ENCODE results near the gene YPEL3.
A peak's percentile ranks its signal among the peaks of the same experiment; 100 is the strongest.

Gene YPEL3

DNA sequence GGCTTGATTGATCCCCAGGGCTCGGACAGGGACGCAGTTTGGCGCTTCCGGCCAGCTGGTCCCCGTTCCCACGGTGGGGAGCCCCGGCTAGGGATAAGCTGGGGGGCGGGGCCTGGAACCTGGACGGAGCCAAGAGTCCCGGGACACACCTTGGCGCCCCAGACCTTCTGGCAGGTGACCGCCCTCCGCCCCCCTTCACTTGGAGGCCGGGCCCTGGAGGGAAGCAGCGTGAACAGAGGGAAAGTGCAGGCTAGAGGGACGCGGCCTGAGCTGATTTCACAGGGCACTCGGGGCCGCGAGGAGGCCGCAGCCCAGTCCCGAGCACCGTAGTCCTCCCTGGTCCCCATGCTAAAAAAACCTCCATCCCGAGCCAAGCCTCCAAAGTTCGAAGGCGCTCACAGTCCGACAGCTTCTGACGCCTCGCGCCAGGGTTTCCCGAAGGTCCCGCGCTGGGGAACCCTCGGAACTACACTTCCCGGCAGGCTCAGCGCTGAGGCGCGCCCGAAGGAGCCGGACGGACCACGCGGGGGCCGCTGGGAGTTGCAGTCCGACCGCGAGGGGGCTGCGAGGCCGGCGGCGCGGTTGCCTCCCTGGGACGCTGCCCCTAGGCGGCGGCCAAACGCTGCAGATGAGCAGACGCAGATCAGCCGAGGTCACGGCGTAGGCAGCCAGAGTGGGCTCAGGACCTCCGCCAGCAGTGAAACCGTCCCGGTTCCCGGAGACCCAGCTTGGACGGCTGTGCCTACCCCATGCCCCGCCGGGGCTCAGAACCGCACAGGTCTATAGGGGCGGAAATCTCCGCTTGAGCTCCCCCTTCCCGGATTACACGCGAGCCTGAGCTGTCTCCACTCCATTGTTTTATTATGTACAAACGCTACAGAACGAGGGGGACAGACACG is 4.3 kb downstream of the YPEL3 start, which contains the start of gene TBX6:
Gene TBX6, minus strand, starts transcription at position 451 of the 899 bp plus-strand sequence. CDS start 731 bp downstream, outside the sequence.
- DNase-seq (ENCODE audit: low read depth in 2 of 2, low spot score in 1 of 2) = peak; percentile 79 to 84

DNA sequence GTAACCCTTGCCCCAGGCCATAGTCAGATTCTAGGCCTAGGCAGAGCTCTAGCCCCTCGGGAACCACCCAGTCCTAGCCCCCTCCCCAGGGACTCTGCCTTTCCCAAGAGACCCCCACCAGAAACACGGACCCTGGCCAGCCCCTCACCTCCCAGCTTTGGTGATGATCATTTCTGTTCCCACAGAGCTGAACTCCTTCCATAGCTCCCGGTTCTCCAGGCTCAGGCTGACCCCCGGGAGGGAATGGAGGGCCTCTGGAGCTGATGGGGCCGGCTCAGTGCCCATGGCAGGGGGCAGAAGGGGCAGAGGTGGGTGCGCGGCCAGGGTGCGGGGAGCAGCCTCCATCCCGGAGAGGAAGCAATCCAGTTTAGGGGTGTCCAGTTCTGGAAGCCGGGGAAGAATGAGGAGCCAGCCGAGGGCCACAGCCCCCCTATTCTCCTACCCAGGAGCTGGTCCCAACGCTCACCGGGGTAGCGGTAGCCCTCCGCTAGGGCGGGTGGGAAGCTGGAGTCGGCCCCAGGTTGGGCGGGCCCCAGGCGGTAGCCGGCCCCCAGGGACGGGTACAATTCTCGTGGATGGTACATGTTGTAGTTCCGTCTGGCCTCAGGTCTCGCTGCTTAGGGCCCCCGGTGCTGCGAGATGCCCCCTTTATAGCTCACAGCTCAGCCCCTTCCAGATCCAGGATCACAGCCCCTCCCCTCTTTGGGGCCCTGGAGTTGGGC is 5.2 kb downstream of the YPEL3 start:
- no peak for DNase-seq (ENCODE audit: low read depth in 2 of 2, low spot score in 1 of 2)

DNA sequence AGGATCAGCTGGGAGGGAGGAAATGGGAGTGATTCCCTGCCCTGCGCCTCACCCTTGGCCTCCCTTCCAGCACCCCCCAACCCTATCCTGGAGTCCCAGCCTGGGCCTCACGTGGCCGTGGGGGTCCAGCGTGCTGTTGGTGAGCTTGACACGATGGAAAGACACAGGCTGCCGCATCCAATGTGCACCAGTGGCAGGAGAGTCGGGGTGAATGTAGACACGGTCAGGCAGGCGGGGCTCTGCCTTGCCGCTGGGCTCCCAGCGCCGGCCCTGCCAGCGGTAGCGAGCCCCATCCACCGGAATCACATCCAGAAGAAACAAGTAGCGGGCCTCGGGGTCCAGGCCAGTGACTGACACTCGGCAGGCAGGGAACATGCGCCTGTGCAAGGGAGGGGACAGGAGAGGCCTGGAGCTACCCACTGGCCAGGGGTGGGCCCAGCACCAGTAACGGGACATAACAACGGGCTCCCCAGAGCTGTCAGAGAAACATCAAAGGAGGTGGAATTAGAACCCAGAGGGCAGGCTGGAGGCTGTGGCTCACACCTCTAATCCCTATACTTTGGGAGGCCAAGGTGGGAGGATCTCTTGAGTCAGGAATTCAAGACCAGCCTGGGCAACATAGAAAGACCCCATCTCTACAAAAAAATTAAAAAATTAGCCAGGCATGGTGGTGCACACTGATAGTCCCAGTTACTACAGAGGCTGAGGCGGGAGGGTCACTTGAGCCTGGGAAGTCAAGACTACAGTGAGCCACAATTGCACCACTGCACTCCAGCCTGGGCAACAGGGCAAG is 7.0 kb downstream of the YPEL3 start:
- DNase-seq (ENCODE audit: low read depth in 2 of 2, low spot score in 1 of 2) = no peak

DNA sequence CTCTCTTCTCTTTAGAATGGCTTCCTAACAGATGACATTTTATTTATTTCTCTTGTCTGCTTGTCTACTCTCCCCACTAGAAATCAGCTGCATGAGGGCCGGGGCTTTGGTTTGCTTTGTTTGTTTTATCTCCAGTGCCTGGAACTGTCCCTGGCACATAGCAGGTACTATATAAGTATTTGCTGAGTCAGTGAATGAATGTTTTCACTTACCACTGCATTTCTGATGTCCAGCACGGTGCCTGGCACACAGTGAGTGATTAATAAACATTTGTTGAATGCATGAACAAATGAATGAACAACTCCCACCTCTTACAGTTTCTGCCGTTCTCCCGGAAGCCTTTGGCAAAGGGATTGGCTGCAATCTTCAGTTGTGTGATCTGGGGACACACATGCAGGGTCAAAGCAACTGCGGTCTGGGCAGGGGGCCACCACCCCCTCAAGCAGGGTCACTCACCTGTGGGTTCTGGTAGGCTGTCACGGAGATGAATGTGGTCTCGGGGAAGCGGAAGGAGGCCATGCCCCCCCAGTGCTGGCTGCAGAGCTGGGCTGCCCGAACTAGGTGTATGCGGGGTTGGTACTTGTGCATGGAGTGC is 7.7 kb downstream of the YPEL3 start:
- DNase-seq (ENCODE audit: low read depth in 2 of 2, low spot score in 1 of 2) = no peak

DNA sequence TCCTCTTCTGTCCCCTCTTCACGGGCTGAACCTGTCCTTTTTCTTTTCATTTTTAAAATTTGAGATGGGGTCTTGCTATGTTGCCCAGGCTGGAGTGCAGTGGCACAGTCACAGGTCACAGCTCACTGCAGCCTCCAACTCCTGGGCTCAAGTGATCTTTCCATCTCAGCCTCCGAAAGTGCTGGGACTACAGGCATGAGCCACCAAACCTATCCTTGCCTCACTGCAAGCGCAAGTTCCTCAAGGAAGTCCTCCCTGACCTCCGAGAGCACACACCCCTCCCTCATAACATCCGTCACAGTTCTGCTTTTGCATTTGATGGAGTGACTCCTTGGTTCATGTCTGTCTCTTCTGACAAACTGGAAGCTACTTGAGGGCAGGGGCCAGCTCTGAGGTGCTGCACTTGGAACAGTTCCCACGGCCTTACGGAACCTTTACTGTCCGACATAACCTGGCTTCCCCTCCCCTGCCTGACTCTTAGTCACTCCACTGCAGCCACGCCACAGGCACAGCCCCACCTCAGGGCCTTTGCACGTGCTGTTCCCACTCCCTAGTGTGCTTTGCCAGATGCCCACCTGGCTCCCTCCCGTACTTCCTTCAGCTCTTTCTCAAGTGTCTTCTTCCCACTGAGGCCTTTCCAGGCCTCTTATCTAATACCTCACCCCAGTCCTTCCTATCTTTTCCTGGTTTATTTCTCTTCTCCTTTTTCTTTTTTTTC is 8.7 kb downstream of the YPEL3 start:
- no peak for DNase-seq (ENCODE audit: low read depth in 2 of 2, low spot score in 1 of 2)

DNA sequence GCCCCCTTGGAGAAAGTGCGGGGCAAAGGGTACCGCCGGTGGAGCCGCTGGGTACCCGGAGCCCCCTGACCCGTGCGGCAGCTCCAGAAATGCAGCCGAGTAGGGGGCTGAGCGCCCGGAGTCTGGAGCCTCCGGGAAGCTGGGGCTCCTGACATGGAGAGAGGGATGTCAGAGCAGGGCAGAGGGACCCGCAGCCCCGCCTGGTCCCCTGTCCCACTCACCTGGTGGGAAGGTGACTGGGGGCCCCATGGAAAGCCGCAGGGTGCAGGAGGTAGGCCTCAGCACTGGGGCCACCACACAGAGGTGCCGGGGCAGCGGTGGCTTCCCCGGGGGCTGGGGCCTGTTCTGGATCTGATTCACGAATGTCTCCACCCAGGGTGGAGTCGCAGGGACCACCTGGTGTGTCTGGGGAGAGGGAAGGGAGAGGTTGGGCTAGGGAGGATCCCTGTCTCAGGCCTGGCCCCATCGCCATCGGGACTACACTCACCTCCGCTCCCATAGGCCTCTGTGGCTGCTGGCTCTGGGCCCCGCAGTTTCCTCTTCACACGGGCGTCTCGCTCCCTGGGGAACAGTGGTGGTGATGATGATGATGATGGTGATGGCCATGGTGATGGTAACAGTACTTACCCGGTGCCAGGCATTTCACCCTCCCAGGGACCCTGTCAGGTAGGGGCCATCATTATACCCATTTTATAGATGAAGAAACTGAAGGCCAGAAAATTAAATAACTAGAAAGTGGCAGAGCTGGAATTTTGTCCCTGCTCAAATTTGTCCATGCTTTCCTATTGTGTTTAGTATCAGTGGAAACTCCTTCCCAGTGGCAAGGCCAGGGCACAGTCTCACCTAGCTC is 9.5 kb downstream of the YPEL3 start:
- DNase-seq (ENCODE audit: low read depth in 2 of 2, low spot score in 1 of 2) = no peak

DNA sequence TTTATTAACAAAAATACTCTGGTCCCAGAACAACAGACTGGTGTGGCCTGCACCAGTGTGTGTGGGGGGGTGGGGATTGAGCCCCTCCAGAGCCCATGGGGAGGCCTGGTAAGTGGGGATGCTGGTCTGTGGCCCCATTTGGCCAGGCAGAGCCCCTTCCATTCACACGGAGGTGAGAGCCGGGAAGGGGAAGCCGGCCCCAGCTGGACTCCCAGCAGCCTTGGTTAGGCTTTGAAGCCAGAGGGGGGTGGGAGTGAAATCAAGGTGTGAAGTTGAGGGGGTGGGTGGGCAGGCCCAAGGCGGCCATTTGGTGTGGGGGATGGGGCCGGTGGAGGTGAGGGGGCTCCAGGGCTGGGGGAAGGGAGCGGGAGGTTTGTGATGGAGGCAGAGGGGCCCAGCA is 10.2 kb downstream of the YPEL3 start:
- DNase-seq (ENCODE audit: low read depth in 2 of 2, low spot score in 1 of 2) = no peak

DNA sequence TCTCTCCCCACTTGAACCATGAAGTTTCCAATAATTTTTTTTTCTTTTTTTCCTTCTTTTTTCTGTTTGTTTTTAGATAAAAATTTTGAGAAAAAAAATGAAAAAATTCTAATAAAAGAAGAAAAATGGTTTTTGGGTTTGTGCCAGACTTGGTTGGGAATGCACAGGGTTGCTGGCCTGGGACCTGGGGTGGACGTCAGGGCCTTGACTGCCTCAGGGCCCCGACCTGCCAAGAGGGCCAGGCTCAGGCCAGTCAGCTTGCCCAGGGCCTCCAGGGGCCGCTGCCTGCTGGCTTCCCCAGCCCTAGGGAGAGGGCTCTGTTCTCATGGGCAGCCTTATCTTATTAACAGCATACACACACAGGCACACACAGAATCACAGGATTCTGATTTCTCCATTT is 10.8 kb downstream of the YPEL3 start:
- no peak for DNase-seq (ENCODE audit: low read depth in 2 of 2, low spot score in 1 of 2)

DNA sequence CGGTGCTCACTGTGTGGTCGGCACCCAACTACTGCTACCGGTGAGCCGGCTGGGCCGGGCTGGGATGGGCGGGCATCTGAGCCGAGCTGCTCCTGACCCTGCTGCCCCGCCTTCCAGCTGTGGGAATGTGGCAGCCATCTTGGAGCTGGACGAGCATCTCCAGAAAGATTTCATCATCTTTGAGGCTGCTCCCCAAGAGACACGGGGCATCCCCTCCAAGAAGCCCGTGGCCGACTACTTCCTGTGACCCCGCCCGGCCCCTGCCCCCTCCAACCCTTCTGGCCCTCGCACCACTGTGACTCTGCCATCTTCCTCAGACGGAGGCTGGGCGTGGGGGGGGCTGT is 11.2 kb downstream of the YPEL3 start:
- DNase-seq (ENCODE audit: low read depth in 2 of 2, low spot score in 1 of 2) = no peak

DNA sequence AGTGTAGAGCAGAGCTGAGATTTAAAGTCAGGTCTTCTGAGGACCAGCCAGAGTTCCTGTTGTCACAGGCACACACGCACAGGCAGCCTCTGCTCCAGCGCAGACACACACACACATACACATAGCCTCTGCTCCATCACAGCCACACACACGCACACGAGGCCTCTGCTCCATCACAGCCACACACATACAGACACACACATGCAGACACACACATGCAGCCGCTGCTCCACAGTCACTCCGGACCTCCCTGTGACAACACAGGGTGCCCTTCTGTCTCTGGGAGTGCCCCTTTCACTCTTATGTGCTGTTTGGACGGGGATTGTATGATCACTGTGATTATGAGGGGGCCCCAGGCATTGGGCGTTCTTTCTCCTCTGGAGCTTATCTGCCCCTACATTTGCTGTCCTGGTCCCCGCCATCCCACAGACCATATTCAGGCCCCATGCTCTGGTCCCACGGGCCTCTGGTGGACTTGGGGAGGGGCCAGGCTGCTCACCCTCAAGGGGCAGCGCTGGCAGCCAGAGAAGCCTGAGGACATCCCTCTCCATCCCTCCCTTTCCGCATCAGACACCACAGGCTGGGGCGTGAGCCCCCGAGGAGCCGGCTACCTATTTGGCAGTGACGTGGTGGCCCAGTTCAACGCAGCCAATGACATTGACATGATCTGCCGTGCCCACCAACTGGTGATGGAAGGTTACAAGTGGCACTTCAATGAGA is 11.8 kb downstream of the YPEL3 start:
- no peak for DNase-seq (ENCODE audit: low read depth in 2 of 2, low spot score in 1 of 2)

DNA sequence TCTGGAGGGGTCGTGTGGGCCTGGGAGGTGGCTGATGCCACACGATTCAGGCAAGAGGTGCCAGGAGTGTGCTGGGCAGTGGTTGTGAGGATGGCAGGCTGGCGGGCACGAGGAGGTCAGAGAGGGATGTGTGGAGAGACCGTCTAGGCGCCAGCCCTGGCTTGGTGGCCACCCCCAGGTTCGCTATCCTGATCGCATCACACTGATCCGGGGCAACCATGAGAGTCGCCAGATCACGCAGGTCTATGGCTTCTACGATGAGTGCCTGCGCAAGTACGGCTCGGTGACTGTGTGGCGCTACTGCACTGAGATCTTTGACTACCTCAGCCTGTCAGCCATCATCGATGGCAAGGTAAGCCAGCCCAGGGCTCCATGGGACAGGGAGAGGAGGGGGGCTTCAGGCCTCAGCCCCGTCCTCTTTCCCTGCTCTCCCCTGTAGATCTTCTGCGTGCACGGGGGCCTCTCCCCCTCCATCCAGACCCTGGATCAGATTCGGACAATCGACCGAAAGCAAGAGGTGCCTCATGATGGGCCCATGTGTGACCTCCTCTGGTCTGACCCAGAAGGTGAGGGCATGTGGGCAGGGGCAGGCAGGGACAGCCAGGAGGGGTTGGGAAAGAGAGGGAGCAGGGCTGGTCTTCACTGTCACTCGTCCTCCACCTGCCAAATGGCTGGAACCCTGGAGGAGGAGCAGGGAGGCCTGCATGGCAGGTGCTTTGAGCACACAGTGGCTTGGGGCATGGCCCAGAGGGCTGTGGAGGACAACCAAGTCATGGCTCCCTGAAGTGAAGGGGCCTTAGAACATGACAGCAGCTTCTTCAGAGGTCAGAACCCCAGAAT is 12.6 kb downstream of the YPEL3 start:
- no peak for DNase-seq (ENCODE audit: low read depth in 2 of 2, low spot score in 1 of 2)

DNA sequence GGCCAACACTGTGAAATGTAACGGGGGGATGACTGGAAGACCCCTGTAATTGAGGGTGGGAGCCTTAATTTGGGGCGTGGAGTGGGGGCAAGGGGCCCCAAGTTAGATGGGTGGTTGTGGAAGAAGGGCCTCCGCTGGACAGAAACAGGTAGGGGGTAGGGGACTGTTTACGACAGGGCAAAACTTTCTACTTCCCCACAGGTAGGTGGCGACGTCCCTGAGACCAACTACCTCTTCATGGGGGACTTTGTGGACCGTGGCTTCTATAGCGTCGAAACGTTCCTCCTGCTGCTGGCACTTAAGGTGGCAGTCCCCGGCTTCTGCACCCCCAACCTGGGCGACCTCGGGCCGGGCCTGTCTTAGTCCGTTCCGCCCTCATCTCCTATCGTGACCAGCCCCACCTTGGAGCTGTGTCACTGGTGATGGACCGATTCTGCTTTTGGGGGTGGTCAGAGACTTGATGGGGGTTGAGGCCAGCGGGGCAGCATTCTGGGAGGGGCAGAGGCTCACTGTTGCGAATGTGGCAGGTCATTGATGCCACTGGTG is 13.4 kb downstream of the YPEL3 start:
- no peak for DNase-seq (ENCODE audit: low read depth in 2 of 2, low spot score in 1 of 2)

DNA sequence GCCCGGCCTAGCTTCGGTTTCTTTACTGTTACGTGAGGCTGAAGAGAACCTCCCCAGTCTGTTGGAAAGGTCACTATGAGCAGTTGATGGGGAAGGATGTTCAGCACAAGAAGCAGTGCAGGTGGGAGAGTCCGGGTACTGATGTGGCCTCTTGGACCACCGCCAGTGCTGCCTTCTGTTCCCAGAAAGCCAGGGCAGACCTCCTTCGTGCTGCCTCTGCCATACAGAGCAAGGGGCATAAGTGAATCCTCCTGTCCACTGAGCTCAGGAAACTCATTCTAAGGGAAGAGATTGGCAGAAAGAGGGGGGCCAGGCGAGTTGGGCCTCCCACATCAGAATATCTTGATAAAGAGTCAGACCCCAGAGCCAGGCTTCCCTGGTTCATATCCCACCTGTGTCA is 16.5 kb downstream of the YPEL3 start:
- DNase-seq (ENCODE audit: low read depth in 2 of 2, low spot score in 1 of 2) = no peak

DNA sequence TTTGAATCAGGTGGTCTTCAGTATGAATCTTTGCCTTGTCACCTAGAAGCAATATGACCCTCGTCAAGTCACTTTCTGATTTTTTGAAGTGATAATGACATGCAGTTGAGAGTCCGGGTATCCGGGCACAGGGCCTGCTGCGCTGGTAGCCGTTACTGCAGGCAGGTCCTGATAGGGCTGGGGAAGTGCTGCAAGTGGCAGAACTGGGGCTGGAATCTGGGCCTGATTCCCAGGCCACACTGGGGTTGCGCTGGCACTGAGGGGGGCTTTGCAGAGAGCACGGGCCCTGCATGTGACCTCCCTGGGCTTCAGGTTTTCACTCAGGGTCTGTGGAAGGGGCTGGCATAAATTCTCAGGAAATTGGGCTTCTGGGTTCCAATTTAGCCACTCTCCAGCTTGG is 17.3 kb downstream of the YPEL3 start:
- DNase-seq (ENCODE audit: low read depth in 2 of 2, low spot score in 1 of 2) = no peak

DNA sequence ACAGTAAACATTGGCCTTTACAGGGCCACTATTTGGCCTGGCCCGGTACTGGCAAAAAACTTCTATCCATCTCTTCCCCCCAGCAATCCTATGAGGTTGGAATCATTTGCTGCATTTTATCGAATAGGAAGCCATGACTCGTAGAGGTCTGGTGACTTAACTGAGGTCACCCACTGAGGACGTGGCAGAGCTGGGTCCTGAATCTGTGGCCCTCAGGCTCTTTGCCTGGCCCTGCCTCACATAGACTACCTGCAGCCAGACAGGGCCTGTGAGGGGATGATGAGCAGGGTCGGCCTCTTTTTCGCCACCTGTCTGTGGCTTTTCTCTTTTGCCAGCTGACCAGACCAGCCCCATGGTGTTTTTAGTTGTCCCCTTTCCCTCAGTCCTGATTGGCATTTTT is 18.4 kb downstream of the YPEL3 start:
- DNase-seq (ENCODE audit: low read depth in 2 of 2, low spot score in 1 of 2) = no peak

DNA sequence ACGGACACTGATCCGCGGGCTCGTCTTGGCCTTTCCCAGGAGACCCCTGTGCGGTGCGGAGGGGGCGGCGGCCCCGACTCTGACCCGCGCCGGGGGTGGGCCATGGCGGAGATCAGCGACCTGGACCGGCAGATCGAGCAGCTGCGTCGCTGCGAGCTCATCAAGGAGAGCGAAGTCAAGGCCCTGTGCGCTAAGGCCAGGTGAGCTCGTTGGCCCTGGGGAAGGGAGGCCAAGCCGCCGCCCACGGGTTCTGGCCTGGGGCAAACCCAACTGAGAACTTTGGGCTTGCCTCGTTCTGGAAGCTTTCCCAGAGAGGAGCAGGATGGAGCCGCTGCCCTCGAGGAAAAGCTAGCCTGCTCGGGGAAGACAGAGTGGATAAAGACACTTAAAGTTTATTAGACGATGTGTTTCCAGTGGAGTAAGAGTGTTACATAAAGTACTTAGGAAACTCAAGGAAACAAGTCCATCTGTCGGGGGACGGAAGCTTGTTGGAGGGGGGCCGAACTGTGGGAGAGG is 19.7 kb downstream of the YPEL3 start:
- DNase-seq (ENCODE audit: low read depth in 2 of 2, low spot score in 1 of 2) = no peak

DNA sequence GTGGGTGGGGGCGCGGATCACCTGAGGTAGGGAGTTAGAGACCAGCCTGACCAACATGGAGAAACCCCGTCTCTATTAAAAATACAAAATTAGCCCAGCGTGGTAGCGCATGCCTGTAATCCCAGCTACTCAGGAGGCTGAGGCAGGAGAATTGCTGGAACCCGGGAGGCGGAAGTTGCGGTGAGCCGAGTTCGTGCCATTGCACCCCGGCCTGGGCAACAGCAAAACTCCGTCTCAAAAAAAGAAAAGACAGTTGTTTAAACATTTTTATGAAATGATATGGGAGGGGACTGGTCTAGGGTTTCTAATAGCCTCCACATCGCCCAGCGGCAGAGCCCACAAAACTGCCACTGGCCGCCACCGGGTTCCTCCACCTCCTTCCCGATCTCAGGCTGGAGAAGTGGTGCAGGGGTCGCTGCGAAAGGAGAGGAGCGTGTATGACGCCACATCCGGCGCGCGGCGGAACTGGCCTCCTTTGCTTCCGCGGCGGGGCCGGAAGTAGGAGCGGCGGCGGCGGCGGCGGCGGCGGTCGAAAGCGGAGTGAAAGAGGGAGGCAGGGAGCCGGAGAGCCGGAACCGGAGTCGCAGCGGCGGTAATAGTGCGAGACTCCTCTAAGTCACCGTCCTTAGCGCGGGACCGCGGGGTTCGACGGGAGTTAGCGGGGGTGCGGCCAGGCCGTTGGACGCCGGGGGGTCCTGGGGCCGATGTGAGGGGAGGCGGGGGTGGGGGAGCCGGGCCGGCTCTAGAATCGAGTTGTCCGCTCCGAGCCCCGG is 20.3 kb downstream of the YPEL3 start, which contains the start of gene PPP4C:
Gene PPP4C, plus strand, starts transcription at position 492 of the 773 bp plus-strand sequence. CDS start 384 bp downstream, outside the sequence.
- DNase-seq (ENCODE audit: low read depth in 2 of 2, low spot score in 1 of 2) = peak; percentile 82 to 83

All from stimulated activated CD8-positive, alpha-beta memory T cell treated with anti-CD3 and anti-CD28 coated beads, Interleukin-4, amount 100 ng/mL, for 1 hour (primary cell).